ENCODE data around the gene GNAQ.
"Not testable (repeated sequence)": the region's sequence is repeated elsewhere in the genome, so short reads cannot be mapped to it uniquely, and the experiment has no call there.

GNAQ gene

GRCh38 chr9:77891128-77891800 is 140.3 kb downstream of the GNAQ start:
- no peak for DNase-seq (ENCODE audit: low read depth)
- no peak overlapping the region for H3K4me3 ChIP-seq (ENCODE audit: low read depth, low read length)

- DNase-seq (ENCODE audit: low read depth) = no peak
- H3K4me3 ChIP-seq (ENCODE audit: low read depth, low read length) = no peak overlapping the region
Measured at GRCh38 chr9:77887662-77888061, 143.9 kb downstream of the GNAQ start.

DNA sequence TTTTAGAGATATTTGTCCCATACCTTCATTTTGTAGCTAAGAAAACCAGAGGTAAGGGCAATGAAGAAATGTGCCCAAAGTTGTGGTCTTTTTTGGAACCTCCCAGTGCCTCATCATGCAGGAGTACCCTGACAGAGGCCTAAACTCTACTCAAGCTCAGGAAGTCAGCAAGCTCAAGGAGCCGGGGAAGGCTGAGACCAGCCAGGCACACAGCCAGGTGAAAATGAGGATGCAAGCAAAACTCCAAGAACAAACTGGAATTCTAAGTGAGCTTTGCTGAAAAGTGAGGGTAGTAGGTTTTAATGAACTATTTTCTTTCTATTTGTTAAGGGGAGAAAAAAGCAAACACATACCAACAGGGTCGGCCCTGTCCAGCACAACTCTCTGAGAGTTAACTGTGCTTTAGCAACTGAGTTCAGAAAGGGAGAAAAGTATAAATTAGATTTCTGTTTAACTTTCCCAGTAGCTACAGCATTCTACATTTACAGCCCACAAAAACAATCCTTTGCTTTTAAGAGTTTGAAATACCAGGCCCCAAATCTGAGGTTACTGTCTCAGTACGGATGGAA is 146.4 kb downstream of the GNAQ start:
- H3K4me3 ChIP-seq (ENCODE audit: low read depth, low read length) = no peak overlapping the region
- no peak for DNase-seq (ENCODE audit: low read depth)

- DNase-seq (ENCODE audit: low read depth) = no peak
- no peak overlapping the region for H3K4me3 ChIP-seq (ENCODE audit: low read depth, low read length)
Measured at GRCh38 chr9:77883846-77884771, 147.5 kb downstream of the GNAQ start.

DNA sequence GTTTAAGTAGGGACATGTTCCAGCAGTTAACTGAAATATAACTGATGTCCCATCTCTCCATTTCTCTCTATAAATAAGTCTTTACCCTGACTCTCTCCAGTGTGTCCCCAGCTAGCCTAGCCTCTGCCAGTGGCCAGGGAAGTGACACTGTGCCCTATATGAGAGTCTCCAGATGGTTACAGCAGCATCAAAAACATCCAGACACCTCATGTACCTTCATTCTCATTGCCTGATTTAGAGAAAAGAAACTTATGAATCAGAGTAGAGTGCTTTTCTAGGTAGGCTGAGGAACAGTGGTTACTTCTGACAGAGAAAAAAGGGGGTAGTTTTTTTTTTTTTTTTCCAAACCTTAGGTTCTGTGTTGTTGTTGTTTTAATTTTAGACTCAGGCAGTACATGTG is 148.5 kb downstream of the GNAQ start:
- no peak overlapping the region for H3K4me3 ChIP-seq (ENCODE audit: low read depth, low read length)
- DNase-seq (ENCODE audit: low read depth) = no peak

- no peak overlapping the region for H3K4me3 ChIP-seq (ENCODE audit: low read depth, low read length)
- no peak for DNase-seq (ENCODE audit: low read depth)
Measured at GRCh38 chr9:77882294-77882693, 149.3 kb downstream of the GNAQ start.

- not testable (repeated sequence) for DNase-seq (ENCODE audit: low read depth); H3K4me3 ChIP-seq (ENCODE audit: low read depth, low read length)
Measured at GRCh38 chr9:77881634-77882033, 150.0 kb downstream of the GNAQ start.

GRCh38 chr9:77881111-77881510 is 150.5 kb downstream of the GNAQ start:
- H3K4me3 ChIP-seq (ENCODE audit: low read depth, low read length) = no peak overlapping the region
- no peak for DNase-seq (ENCODE audit: low read depth)

DNA sequence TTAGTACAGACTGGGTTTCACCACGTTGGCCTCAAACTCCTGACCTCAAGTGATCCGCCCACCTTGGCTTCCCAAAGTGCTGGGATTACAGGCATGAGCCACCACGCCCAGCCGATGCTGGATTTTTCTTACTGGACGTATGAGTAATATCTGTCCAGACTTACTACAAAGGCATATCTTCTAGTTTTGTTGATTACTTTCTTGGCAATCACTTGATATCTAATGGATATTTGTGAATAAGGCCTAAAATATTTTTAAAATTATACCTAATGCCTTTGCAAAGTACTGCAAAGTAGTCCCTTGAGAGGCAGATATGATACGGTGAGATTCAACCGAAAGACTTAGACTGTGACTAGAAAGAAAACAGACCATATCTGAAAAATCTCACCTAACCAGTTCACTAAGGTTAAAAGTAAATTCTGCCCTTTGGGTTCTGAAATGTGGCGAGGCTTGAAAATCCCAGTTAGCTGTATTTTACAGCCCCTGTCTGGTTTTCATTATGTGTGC is 152.1 kb downstream of the GNAQ start:
- no peak for DNase-seq (ENCODE audit: low read depth)
- no peak overlapping the region for H3K4me3 ChIP-seq (ENCODE audit: low read depth, low read length)

DNA sequence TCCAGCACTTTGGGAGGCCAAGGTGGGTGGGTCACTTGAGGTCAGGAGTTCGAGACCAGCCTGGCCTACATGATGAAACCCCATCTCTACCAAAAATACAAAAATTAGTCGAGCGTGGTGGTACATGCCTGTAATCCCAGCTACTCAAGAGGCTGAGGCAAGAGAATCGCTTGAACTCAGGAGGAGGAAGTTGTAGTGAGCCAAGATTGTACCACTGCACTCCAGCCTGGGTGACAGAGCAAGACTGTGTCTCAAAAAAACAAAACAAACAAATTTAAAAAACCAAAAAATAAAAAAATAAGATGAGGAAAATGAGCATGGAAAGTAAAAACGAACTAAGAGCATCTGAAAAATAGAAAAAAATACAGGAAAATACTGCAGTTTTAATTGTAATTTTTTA is 152.8 kb downstream of the GNAQ start:
- not testable (repeated sequence) for H3K4me3 ChIP-seq (ENCODE audit: low read depth, low read length); DNase-seq (ENCODE audit: low read depth)

DNA sequence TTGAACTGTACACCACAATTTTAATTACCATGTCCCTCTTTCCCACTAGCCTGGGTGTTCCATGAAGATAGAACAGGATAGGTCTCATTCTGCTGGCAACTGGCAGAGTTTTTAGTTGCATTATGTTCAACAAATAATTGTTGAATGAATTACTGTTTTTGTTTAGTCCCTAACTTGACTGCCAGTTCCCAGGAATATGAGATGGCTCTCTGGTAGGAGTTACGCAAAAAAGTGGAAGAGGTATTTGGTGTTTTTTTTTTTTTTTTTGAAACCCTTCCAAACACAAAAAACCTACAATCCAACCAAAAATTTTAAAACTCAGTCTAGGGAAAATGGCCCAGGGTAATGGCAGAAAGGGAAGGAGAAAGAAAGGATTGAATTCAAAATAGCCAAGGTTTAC is 153.6 kb downstream of the GNAQ start:
- DNase-seq (ENCODE audit: low read depth) = no peak
- H3K4me3 ChIP-seq (ENCODE audit: low read depth, low read length) = no peak overlapping the region

DNA sequence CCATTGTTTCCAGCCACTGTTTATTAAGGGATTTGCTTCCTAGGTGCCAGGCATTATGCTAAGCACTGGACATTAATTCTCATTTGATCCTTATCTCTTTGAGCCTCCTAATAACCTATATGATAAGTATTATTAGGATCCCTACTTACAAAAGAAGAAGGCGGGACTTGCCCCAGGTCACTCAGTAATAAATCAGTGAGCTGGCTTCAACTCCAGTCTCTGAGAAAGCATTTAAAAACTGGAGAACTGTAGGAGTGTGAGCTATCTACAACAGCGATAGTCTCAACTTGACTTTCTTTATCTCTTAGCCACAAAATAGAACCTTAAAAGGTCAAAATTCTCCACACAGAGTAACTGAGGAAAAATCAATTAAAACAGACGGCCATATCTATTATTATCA is 155.0 kb downstream of the GNAQ start:
- no peak for DNase-seq (ENCODE audit: low read depth)
- no peak overlapping the region for H3K4me3 ChIP-seq (ENCODE audit: low read depth, low read length)

DNA sequence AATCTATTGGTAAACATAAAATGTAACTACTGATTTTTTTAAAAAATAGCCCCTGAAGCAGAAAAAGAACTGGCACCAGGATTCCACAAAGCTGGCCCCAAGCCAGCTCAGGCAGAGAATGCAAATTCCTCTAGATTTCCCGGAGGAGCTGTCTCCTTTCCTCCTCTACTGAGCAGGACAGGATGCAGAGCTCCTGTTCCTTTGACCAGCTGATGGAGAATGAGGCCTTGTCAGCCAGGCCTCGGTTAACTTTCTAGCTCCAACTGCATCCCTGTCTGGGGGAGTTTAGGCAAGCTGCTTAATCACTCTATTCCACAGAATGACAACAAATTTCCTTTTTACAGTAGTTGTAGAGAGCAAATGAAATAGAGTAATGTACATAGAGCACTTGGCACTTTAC is 155.5 kb downstream of the GNAQ start:
- H3K4me3 ChIP-seq (ENCODE audit: low read depth, low read length) = no peak overlapping the region
- DNase-seq (ENCODE audit: low read depth) = no peak

GRCh38 chr9:77872863-77873262 is 158.7 kb downstream of the GNAQ start:
- no peak overlapping the region for H3K4me3 ChIP-seq (ENCODE audit: low read depth, low read length)
- no peak for DNase-seq (ENCODE audit: low read depth)

DNA sequence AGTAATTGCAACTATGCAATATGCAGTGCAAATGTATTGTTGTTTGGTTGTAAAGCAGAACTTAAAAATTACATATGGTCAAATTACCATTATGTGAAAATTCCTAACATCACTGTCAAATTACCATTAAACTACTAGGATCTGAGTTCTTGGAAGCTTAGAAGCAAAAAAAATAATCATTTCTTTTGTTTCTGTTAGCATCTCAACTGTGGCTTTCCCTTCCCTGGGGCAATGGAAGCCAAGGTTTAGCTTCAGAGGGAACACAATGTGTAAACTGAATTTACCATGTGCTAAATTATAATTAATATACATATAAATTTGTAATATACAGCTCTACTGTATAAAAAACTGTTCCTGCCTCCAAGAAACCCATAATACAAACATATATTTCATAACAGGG is 159.4 kb downstream of the GNAQ start:
- no peak overlapping the region for H3K4me3 ChIP-seq (ENCODE audit: low read depth, low read length)
- DNase-seq (ENCODE audit: low read depth) = no peak

DNA sequence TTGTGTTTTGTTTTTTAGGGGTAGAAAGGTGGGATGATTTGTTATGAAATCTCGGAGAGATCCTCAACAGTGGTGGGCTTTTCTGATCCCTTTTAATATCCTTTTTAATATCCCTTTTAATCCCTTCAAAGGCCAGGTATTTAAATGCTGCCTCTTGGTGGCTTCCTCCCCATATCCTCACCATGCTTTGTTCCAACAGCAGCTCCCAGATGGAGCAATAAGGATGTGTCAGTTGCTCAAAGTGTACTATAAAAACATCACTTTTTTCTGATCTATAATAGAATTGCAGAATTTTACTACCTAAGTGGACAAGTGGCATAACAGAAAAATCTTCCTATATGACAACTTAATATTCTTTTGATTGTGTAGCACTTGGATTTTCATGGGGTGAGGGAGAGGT is 160.1 kb downstream of the GNAQ start:
- no peak overlapping the region for H3K4me3 ChIP-seq (ENCODE audit: low read depth, low read length)
- no peak for DNase-seq (ENCODE audit: low read depth)

- no peak for DNase-seq (ENCODE audit: low read depth)
- H3K4me3 ChIP-seq (ENCODE audit: low read depth, low read length) = no peak overlapping the region
Measured at GRCh38 chr9:77866878-77867277, 164.7 kb downstream of the GNAQ start.

- no peak for DNase-seq (ENCODE audit: low read depth)
- no peak overlapping the region for H3K4me3 ChIP-seq (ENCODE audit: low read depth, low read length)
Measured at GRCh38 chr9:77865385-77866047, 166.1 kb downstream of the GNAQ start.

- DNase-seq (ENCODE audit: low read depth) = no peak
- no peak overlapping the region for H3K4me3 ChIP-seq (ENCODE audit: low read depth, low read length)
Measured at GRCh38 chr9:77864211-77864889, 167.3 kb downstream of the GNAQ start.

All from skeletal muscle cell (primary cell).